H1 (cell line): ENCODE measurements around the gene PARD3. TPM values are rescaled to one million over a fixed set of nuclear protein-coding genes. Genes with fewer than 3 reads are reported as not detected.

Experiments used
- CTCF ChIA-PET: fragments of 300-600 bp; sonication (Branson Sonifier 250); formaldehyde crosslinking; loops from one replicate; lab custom pipeline; 2021; ENCODE audit not compliant: partially characterized antibody; lab: Charles Lee
- POLR2A ChIA-PET: fragments of 300-600 bp; sonication (Branson Sonifier 250); formaldehyde crosslinking; loops from one replicate; lab custom pipeline; 2021; ENCODE audit warnings: inconsistent platforms; ENCODE audit not compliant: partially characterized antibody; lab: Charles Lee
- DNase-seq, 2 experiments: peaks; one replicate each; pipeline versions ENCODE4 v3.0.0 to v3.0.0-alpha.2; 2010 to 2022; ENCODE audit warnings: low spot score in 2 of 2, low read depth in 1 of 2, mixed read lengths in 1 of 2
- FAIRE-seq: peaks from 2 replicates; lab custom pipeline; 2011; peaks lifted over from hg19 to GRCh38; lab: Jason Lieb, UNC
- H2AFZ ChIP-seq: 2 replicates; pipeline ENCODE4 v1.8.1; 2012; ENCODE audit warnings: low read length, inconsistent platforms
- H2AK5ac ChIP-seq: 2 replicates; pipeline ENCODE4 v1.6.1; 2013; ENCODE audit warnings: low read depth, low read length
- H2BK120ac ChIP-seq: replicated peaks from 2 replicates; pipeline ENCODE3; 2013; ENCODE audit warnings: low read depth, low read length, inconsistent platforms
- H2BK12ac ChIP-seq: 2 replicates; pipeline ENCODE4 v1.6.1; 2013; ENCODE audit warnings: low read depth, low read length
- H2BK15ac ChIP-seq: 2 replicates; pipeline ENCODE4 v1.6.1; 2013; ENCODE audit warnings: low read length
- H2BK20ac ChIP-seq: 2 replicates; pipeline ENCODE4 v1.6.1; 2013; ENCODE audit warnings: low read length
- H2BK5ac ChIP-seq: 2 replicates; pipeline ENCODE4 v1.6.1; 2013; ENCODE audit warnings: low read depth, low read length
- H3K14ac ChIP-seq: 2 replicates; pipeline ENCODE4 v1.6.1; 2013; ENCODE audit warnings: inconsistent platforms; ENCODE audit not compliant: insufficient read length
- H3K18ac ChIP-seq: 2 replicates; pipeline ENCODE4 v1.6.1; 2013; ENCODE audit warnings: low read length; ENCODE audit errors: extremely low read depth
- H3K23ac ChIP-seq: 2 replicates; pipeline ENCODE4 v1.6.1; 2013; ENCODE audit warnings: inconsistent platforms; ENCODE audit not compliant: insufficient read length
- H3K23me2 ChIP-seq: 2 replicates; pipeline ENCODE4 v1.6.1; 2013; ENCODE audit warnings: low read depth, low read length
- H3K27ac ChIP-seq: 2 replicates; pipeline ENCODE4 v1.6.1; 2011; ENCODE audit warnings: low read depth, low read length, inconsistent platforms
- H3K27me3 ChIP-seq, 4 experiments: replicated peaks in 1 of 4; 1 replicate in 1 of 4; 2 replicates in 3 of 4; pipeline versions ENCODE4 v1.6.1 to v1.8.1; 2011 to 2013; ENCODE audit warnings: low read length in 3 of 4, mild to moderate bottlenecking in 3 of 4, inconsistent platforms in 2 of 4, mixed read lengths in 2 of 4, moderate library complexity in 1 of 4; ENCODE audit not compliant: control insufficient read depth in 3 of 4, insufficient read depth in 3 of 4; ENCODE audit errors: extremely low read depth in 1 of 4
- H3K36me3 ChIP-seq, 4 experiments: 2 replicates each; pipeline versions ENCODE4 v1.6.1 to v1.8.1; 2011 to 2013; ENCODE audit warnings: mild to moderate bottlenecking in 4 of 4, low read length in 3 of 4, moderate library complexity in 2 of 4, control low read depth in 1 of 4, inconsistent platforms in 1 of 4; ENCODE audit not compliant: insufficient read depth in 4 of 4, control insufficient read depth in 2 of 4
- H3K4ac ChIP-seq: replicated peaks from 2 replicates; pipeline ENCODE3; 2013; ENCODE audit warnings: low read length, low read depth, mixed read lengths, inconsistent platforms; ENCODE audit not compliant: insufficient read length
- H3K4me1 ChIP-seq, 4 experiments: replicated peaks in 1 of 4; 1 replicate in 1 of 4; 2 replicates in 3 of 4; pipeline versions ENCODE4 v1.6.1 to v1.8.1; 2011 to 2013; ENCODE audit warnings: low read length in 3 of 4, inconsistent platforms in 2 of 4, mixed read lengths in 1 of 4; ENCODE audit not compliant: insufficient read depth in 4 of 4, control insufficient read depth in 3 of 4
- H3K4me2 ChIP-seq, 2 experiments: 2 replicates each; pipeline versions ENCODE4 v1.6.1 to v1.8.1; 2011 to 2013; ENCODE audit warnings: low read depth in 2 of 2, low read length in 2 of 2, control low read depth in 1 of 2, inconsistent platforms in 1 of 2, mild to moderate bottlenecking in 1 of 2; ENCODE audit not compliant: insufficient read depth in 1 of 2
- H3K4me3 ChIP-seq, 4 experiments: fragments of 200-600, 300-600 bp in 1 of 4; sonication (generic), shearing (Covaris generic), sonication (Bioruptor Twin) in 1 of 4; 2 replicates each; pipeline versions ENCODE4 v1.5.1 to v1.8.1; 2011 to 2016; ENCODE audit warnings: low read length in 4 of 4, low read depth in 3 of 4, control low read depth in 2 of 4, inconsistent platforms in 2 of 4, mild to moderate bottlenecking in 2 of 4, mixed read lengths in 1 of 4, moderate library complexity in 1 of 4; ENCODE audit not compliant: insufficient read depth in 2 of 4; ENCODE audit errors: extremely low read depth in 1 of 4
- H3K56ac ChIP-seq: replicated peaks from 2 replicates; pipeline ENCODE3; 2013; ENCODE audit warnings: low read depth, mild to moderate bottlenecking, mixed read lengths, low read length, inconsistent platforms; ENCODE audit not compliant: insufficient read length
- H3K79me1 ChIP-seq: 2 replicates; pipeline ENCODE4 v1.6.1; 2013; ENCODE audit warnings: low read depth, low read length, control low read depth
- H3K79me2 ChIP-seq, 2 experiments: 2 replicates each; pipeline versions ENCODE4 v1.6.1 to v1.8.1; 2012 to 2013; ENCODE audit warnings: low read length in 2 of 2, mild to moderate bottlenecking in 2 of 2, inconsistent platforms in 1 of 2; ENCODE audit not compliant: insufficient read depth in 2 of 2, control insufficient read depth in 1 of 2
- H3K9ac ChIP-seq, 4 experiments: replicated peaks in 1 of 4; 1 replicate in 1 of 4; 2 replicates in 3 of 4; pipeline versions ENCODE4 v1.6.1 to v1.8.1; 2011 to 2013; ENCODE audit warnings: low read depth in 3 of 4, low read length in 3 of 4, control low read depth in 2 of 4, mild to moderate bottlenecking in 2 of 4, moderate library complexity in 2 of 4, inconsistent platforms in 1 of 4; ENCODE audit errors: extremely low read depth in 1 of 4
- H3K9me3 ChIP-seq, 2 experiments: 2 replicates each; pipeline versions ENCODE4 v1.6.1 to v1.8.1; 2012 to 2013; ENCODE audit warnings: mild to moderate bottlenecking in 2 of 2, moderate library complexity in 2 of 2, control low read depth in 1 of 2, inconsistent platforms in 1 of 2, low read depth in 1 of 2, low read length in 1 of 2, mixed read lengths in 1 of 2; ENCODE audit not compliant: insufficient read depth in 2 of 2
- H4K20me1 ChIP-seq, 2 experiments: replicated peaks in 1 of 2; 2 replicates each; pipeline versions ENCODE3 to v1.8.1; 2011 to 2013; ENCODE audit warnings: inconsistent platforms in 2 of 2, low read length in 2 of 2, mild to moderate bottlenecking in 1 of 2; ENCODE audit not compliant: insufficient read depth in 2 of 2, control insufficient read depth in 1 of 2
- H4K5ac ChIP-seq: 2 replicates; pipeline ENCODE4 v1.6.1; 2013; ENCODE audit warnings: low read length, low read depth, mixed read lengths, inconsistent platforms; ENCODE audit not compliant: insufficient read length
- H4K8ac ChIP-seq: 2 replicates; pipeline ENCODE4 v1.8.0; 2013; ENCODE audit warnings: mild to moderate bottlenecking, moderate library complexity, low read length, inconsistent platforms; ENCODE audit not compliant: insufficient read depth; ENCODE audit errors: extremely low read depth
- H4K91ac ChIP-seq: replicated peaks from 2 replicates; pipeline ENCODE3; 2013; ENCODE audit warnings: low read length, mixed read lengths, inconsistent platforms; ENCODE audit not compliant: insufficient read length
- JUN ChIP-seq: IDR thresholded peaks from 2 replicates; pipeline ENCODE4 v1.6.1; 2011; ENCODE audit warnings: low read depth, mild to moderate bottlenecking, improper control_type of control experiment, low read length
- TAF1 ChIP-seq: IDR thresholded peaks from 2 replicates; pipeline ENCODE4 v1.6.1; 2011; ENCODE audit warnings: mild to moderate bottlenecking, low read depth, low read length
- WGBS, 2 experiments: shearing (Covaris generic) in 1 of 2; methylation state at CpG; one replicate each; pipeline versions ENCODE4 v1.1.6 to v1.1.7; 2013 to 2015; ENCODE audit warnings: low lambda C conversion rate in 2 of 2, mixed read lengths in 2 of 2, inconsistent platforms in 1 of 2, low coverage in 1 of 2, missing lambda C conversion rate in 1 of 2; ENCODE audit not compliant: insufficient replicate concordance in 2 of 2, insufficient coverage in 1 of 2, insufficient read length in 1 of 2; ENCODE audit errors: extremely low coverage in 1 of 2, missing lambda C conversion rate in 1 of 2; 5-methylcytosine and 5-hydroxymethylcytosine counted together
- polyA plus RNA-seq, 7 experiments: library from polyadenylated mRNA; depleted of rRNA in 3 of 7; stranded (reverse) in 5 of 7; unstranded in 2 of 7; fragments of >200 nt in 5 of 7; fragments of 200-250 nt in 2 of 7; gene quantifications; 1 replicate in 5 of 7; 2 replicates in 1 of 7; 4 replicates in 1 of 7; pipeline versions ENCODE4 v1.2.1 to v1.2.3, GENCODE V29; 2011 to 2013; ENCODE audit warnings: missing spikeins in 2 of 7, mixed read lengths in 2 of 7
- total RNA-seq: library from RNA; stranded (reverse); fragmentation: NEBNext Ultra II Directional; extraction: Animal tissue kit (Norgen Biotek cat#: 25700); gene quantifications from 2 replicates; pipeline ENCODE4 v1.2.1, GENCODE V29; 2021

The PARD3 gene
- total and polyA plus RNA-seq, 2 of the 8 experiments (the other 6 are each of a cell fraction or from before 2014, with no cell fraction given), result 19.7 to 49.1 TPM

GRCh38 chr10:34613491-34613890, 201.6 kb downstream of the PARD3 start:
- no peaks in the 10 kb centered on the region for H4K20me1 ChIP-seq
- H2BK120ac ChIP-seq, result no peak overlapping the region
- H3K23ac ChIP-seq, result no peak overlapping the region
- 54% methylated on average over 3 of the region's 3 CpGs; no CpG with 5 or more reads in 1 of the 2 experiments for WGBS, 2 experiments
- H2BK15ac ChIP-seq, result no peak overlapping the region
- H3K56ac ChIP-seq, result no peak overlapping the region
- no peak overlapping the region for H3K4me3 ChIP-seq
- H4K5ac ChIP-seq, result no peak overlapping the region
- H3K9ac ChIP-seq, result no peak overlapping the region
- peaks cover 0 to 61% of the 10 kb centered on the region in 2 experiments; a peak in 2 of 4 replicates for H3K79me2 ChIP-seq
- no peaks in the 10 kb centered on the region for H3K27me3 ChIP-seq
- no peak overlapping the region for H2BK5ac ChIP-seq
- no peak overlapping the region for H3K18ac ChIP-seq
- peaks cover 0 to 3% (median under 1%) of the 10 kb centered on the region in 4 experiments; a peak in 2 of 7 replicates for H3K4me1 ChIP-seq
- H3K9me3 ChIP-seq, result no peaks in the 10 kb centered on the region
- no peak overlapping the region for H2BK12ac ChIP-seq
- H3K4ac ChIP-seq, result no peak overlapping the region
- H2AFZ ChIP-seq, result no peak overlapping the region
- no peaks in the 10 kb centered on the region for H3K36me3 ChIP-seq
- POLR2A ChIA-PET, result interaction anchor here (1.2 to 1.3 kb wide), 2 partner anchors 13 to 17 kb away, joined by 3 read pairs; no protein-coding TSS in a partner anchor
- H3K79me1 ChIP-seq, result no peaks in the 10 kb centered on the region
- H2AK5ac ChIP-seq, result no peak overlapping the region
- TF ChIP-seq TAF1 (no peak), JUN (no peak)
- H3K23me2 ChIP-seq, result no peaks in the 10 kb centered on the region
- CTCF ChIA-PET, result interaction anchor here (0.7 to 2.0 kb wide), 4 partner anchors 24 to 94 kb away, joined by 3 to 7 read pairs (median 6); no protein-coding TSS in a partner anchor
- H3K14ac ChIP-seq, result no peak overlapping the region
- no peak overlapping the region for H3K27ac ChIP-seq
- DNase-seq, result no peak
- no peak overlapping the region for H2BK20ac ChIP-seq
- H4K8ac ChIP-seq, result no peak overlapping the region
- no peak overlapping the region for H3K4me2 ChIP-seq
- H4K91ac ChIP-seq, result no peak overlapping the region
- FAIRE-seq, result no peak
